Cardiac fibroblast (primary cell): ENCODE data around the gene COA1.

Experiments
- DNase-seq, 2 donors: peaks; one replicate each; pipeline versions ENCODE4 v3.0.0 to v3.0.0-alpha.2; 2010; ENCODE audit warnings: low read depth in 2 of 2
- H3K4me3 ChIP-seq, 2 donors: replicated peaks in 1 of 2; 1 replicate in 1 of 2; 2 replicates in 1 of 2; pipeline ENCODE4 v1.5.1; 2011; ENCODE audit warnings: low read depth in 2 of 2, low read length in 2 of 2, mild to moderate bottlenecking in 2 of 2, moderate library complexity in 1 of 2
- TF ChIP-seq, protein P1 (sequence below): IDR thresholded peaks from one replicate; pipeline ENCODE4 v1.5.1; 2011; ENCODE audit warnings: low read depth, mild to moderate bottlenecking, low read length, inconsistent platforms

Gene COA1

GRCh38 chr7:43645699-43646226 lies 83.6 kb downstream of the COA1 start:
- H3K4me3 ChIP-seq = no peak overlapping the region
- no peak for DNase-seq

DNA sequence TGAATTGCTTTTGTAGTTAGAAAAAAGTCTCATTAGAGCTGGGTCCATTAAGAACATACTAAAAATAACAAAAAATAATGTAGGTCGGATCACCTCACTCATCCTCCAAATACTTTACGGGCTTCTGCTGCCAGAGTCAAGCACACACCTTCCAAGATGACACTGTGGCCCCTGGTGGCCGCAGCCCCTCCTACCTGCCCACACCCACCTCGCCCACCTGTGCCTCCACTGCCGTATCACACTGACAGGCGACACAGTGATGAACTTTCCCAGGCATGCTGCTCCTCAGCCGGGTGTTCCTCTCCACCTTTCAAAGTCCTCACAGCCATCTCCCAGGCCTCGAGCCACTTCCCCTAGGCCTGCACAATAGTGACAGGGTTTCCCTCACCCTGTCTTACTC lies 85.5 kb downstream of the COA1 start:
- no peak for DNase-seq
- TF ChIP-seq, protein P1, sequence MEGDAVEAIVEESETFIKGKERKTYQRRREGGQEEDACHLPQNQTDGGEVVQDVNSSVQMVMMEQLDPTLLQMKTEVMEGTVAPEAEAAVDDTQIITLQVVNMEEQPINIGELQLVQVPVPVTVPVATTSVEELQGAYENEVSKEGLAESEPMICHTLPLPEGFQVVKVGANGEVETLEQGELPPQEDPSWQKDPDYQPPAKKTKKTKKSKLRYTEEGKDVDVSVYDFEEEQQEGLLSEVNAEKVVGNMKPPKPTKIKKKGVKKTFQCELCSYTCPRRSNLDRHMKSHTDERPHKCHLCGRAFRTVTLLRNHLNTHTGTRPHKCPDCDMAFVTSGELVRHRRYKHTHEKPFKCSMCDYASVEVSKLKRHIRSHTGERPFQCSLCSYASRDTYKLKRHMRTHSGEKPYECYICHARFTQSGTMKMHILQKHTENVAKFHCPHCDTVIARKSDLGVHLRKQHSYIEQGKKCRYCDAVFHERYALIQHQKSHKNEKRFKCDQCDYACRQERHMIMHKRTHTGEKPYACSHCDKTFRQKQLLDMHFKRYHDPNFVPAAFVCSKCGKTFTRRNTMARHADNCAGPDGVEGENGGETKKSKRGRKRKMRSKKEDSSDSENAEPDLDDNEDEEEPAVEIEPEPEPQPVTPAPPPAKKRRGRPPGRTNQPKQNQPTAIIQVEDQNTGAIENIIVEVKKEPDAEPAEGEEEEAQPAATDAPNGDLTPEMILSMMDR = no peak
- no peak overlapping the region for H3K4me3 ChIP-seq

More at GRCh38 chr7:43645699-43646226, 83.6 kb downstream of the COA1 start:
- TF ChIP-seq, protein P1 = no peak

DNA sequence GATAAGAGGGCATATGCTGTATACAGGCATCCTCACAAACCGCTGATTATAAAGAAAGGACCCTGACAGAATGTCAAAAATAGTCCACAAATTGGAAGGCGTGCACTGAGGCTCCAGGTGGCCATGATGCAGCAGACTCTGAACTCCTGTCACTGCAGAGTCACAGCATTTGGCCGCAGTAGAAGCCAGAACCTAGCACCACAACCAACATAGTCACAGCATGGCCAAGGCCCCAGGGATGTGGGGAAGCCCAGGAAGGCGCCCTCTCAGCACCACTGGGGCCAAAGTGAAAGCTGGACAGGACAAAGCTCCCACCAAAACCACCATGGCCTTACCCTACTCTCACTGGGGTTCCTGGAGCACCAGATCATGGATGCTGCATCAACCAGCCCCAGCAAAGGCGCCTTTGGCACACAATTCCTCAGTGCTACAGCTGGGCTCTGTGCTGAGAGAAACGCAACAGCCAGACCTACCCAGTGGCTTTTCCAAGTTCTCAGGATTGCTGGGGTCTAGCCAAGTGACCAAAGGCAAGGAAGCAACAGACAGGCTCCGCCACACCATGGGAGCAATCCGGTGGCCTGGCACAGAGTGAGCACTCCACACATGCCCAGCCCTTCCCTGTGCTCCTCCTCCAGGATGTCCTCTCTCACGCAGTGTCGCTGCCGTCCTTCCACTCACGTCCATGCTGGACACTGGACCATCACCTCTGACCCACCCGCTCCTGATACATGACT lies 86.3 kb downstream of the COA1 start:
- TF ChIP-seq, protein P1 = no peak
- no peak for DNase-seq
- H3K4me3 ChIP-seq = no peak overlapping the region

DNA sequence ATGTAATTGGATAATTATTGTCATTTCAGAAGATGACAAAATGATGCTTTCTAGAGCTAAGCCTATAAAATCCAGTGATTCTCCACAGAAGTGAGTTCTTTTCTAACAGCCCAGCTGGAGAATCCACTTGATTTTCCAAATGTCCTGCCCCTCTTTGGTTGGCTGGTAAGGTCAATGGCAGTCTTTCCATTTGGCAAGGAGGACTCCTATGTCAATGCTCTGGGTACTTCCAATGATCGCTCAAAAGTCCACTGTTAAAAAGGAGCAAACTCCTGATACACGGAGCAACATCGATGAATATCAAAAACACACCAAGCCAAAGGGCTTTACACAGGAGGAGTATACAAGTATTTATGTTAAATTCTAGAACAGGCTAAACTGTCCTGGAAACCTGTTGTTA lies 88.6 kb downstream of the COA1 start:
- DNase-seq = no peak
- H3K4me3 ChIP-seq = no peak overlapping the region
- TF ChIP-seq, protein P1 = no peak

DNA sequence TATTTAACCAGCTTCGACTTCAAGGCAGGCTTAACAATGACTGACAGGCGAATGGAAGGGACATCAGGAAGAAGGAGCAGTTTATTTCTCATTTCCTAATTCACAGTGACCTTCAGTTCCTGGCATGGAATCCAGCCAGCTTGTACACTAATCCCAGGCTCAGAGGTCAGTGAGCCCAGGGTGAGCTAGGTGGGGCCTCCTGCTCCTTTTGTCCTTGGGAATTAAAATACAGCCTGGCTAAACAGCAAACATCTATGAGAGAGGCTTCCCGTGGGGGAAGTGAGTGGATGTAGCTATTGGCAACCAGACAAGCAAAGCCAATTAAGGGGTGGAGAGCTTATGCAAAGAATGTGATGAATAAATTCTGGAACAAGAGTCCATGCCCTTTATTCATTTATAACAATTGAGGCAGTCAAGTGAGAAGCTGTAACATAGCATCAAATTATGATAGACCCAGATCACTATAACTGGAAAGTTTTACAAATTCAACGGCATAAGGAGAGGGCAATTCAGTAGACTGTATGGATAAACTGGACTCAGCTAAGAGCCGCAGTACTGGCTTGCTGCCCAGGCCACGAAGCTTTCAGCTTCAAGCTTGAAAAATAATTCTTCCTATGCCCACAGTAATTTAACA lies 89.3 kb downstream of the COA1 start:
- H3K4me3 ChIP-seq = no peak overlapping the region
- DNase-seq = peak; percentile 93
- TF ChIP-seq, protein P1 = no peak

GRCh38 chr7:43637114-43637806 lies 92.1 kb downstream of the COA1 start:
- TF ChIP-seq, protein P1 = no peak
- peak in 1 of 2 donors; percentile 48 for DNase-seq
- H3K4me3 ChIP-seq = no peak overlapping the region
